A549 treated with Mapracorat at 1 μM for 4 hours (cell line): ENCODE measurements around the gene PTPRM. TPM values are rescaled to one million over a fixed set of nuclear protein-coding genes. Genes with fewer than 3 reads are reported as not detected.

Experiments used
- total RNA-seq: library from RNA; stranded (reverse); fragments of 200-300 nt; extraction: Qiagen RNA extraction; gene quantifications from 5 replicates; pipeline ENCODE4 v1.2.3, GENCODE V29; 2022

Gene PTPRM
- total RNA-seq = 29.2 to 35.4 TPM (median 32.0 TPM) in 5 replicates

DNA sequence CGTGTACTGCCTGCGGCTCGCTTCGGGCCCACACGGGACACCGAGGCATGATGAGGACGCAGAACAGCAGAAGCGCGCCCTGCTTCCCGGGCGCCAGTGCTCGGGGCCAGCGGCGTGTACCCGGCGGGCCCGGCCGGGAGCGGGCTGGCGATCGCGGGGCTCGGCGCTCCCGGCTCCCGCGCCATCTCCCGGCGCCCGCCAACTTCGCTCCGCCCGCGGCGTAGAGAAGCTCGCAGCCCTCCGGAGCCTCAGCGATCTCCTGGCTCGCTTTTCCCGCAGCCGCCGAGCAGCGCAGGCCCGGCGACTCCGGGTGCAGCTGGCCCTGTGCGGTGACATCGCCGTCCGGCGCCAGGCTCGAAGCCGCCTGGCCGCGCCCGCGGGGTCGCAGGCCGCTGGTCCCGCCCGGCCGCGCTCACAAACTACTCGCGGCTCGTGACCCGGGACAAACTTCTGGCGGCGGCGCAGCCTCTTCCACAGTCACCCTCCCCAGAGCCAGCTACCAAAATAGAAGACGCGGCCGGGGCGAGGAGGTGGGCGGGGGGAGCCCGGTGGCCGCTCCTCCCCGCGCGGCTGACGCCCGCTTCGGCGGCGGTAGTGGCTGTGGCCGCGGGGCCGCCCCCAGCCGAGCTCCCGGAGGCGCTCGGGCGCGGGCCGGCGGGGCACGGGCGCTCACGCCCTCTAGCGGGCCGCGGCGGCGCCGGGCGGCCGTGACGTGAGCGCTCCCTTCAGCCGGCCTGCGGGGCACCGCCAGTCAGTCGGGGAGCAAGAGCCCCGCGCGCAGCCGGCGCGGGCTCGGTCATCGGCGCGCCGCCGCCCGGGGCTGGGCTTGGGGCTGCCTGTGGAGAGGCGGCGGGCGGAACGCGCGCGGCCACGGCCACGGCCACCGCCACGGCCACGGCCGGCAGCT is at the start of gene PTPRM:
PTPRM (plus strand) TSS at position 750 of the 907 bp plus-strand sequence. CDS start 503 bp downstream, outside the sequence.

